HepG2 (cell line): ENCODE results near the gene NDE1. TPM values are rescaled to one million over a fixed set of nuclear protein-coding genes. Genes with fewer than 3 reads are reported as not detected.

Source experiments
- HIVEP1 ChIP-seq: sonication (generic); formaldehyde crosslinking; IDR thresholded peaks from 2 replicates; pipeline ENCODE4 v1.4.0; 2020; ENCODE audit warnings: mild to moderate bottlenecking, missing genetic modification reagents
- MBD4 ChIP-seq: IDR thresholded peaks from 2 replicates; pipeline ENCODE4 v1.6.1; 2012; ENCODE audit warnings: low read length, inconsistent platforms, borderline replicate concordance
- NPAS2 ChIP-seq: sonication (generic); formaldehyde crosslinking; IDR thresholded peaks from 2 replicates; pipeline ENCODE4 v1.8.0; 2022; ENCODE audit warnings: mild to moderate bottlenecking, missing genetic modification reagents, borderline replicate concordance
- ZBTB7B ChIP-seq: sonication (generic); formaldehyde crosslinking; IDR thresholded peaks from 2 replicates; pipeline ENCODE4 v1.4.0; 2020; ENCODE audit warnings: missing genetic modification reagents
- ZMYM4 ChIP-seq: sonication (generic); formaldehyde crosslinking; IDR thresholded peaks from 2 replicates; pipeline ENCODE4 v1.8.1; 2023; ENCODE audit warnings: mild to moderate bottlenecking, missing genetic modification reagents
- ZNF224 ChIP-seq: sonication (generic); formaldehyde crosslinking; IDR thresholded peaks from 2 replicates; pipeline ENCODE4 v1.5.0; 2020; ENCODE audit warnings: mild to moderate bottlenecking, missing genetic modification reagents
- ZNF326 ChIP-seq: sonication (generic); formaldehyde crosslinking; IDR thresholded peaks from 2 replicates; pipeline ENCODE4 v1.4.0; 2020; ENCODE audit warnings: missing genetic modification reagents, borderline replicate concordance
- ZNF33B ChIP-seq: sonication (generic); formaldehyde crosslinking; IDR thresholded peaks from 2 replicates; pipeline ENCODE4 v1.5.1; 2020; ENCODE audit warnings: mild to moderate bottlenecking, missing genetic modification reagents
- ZNF687 ChIP-seq: sonication (generic); formaldehyde crosslinking; IDR thresholded peaks from 2 replicates; pipeline ENCODE4 v1.5.1; 2020; ENCODE audit warnings: mild to moderate bottlenecking, missing genetic modification reagents, moderate library complexity
- polyA plus RNA-seq, 8 experiments: library from polyadenylated mRNA; depleted of rRNA in 3 of 8; stranded (reverse) in 7 of 8; unstranded in 1 of 8; fragments of >200 nt; fragmentation: Illumina TruSeq in 4 of 8; extraction: Trizol in 4 of 8; gene quantifications; 2 replicates each; pipeline versions ENCODE4 v1.2.1 to v1.2.3, GENCODE V29; 2011 to 2016; ENCODE audit warnings: low read depth in 4 of 8, missing spikeins in 1 of 8, mixed read lengths in 1 of 8; ENCODE audit not compliant: insufficient read depth in 1 of 8
- total RNA-seq, 5 experiments: library from RNA; depleted of rRNA; stranded (reverse); fragments of >200 nt; fragmentation: Illumina TruSeq; extraction: Trizol; gene quantifications; 2 replicates each; pipeline ENCODE4 v1.2.3, GENCODE V29; 2016; ENCODE audit warnings: low read depth in 1 of 5
- TF ChIP-seq, protein P1 (sequence below): sonication (generic); formaldehyde crosslinking; IDR thresholded peaks from 2 replicates; pipeline ENCODE4 v1.5.0; 2020; ENCODE audit warnings: mild to moderate bottlenecking, missing genetic modification reagents, borderline replicate concordance
- TF ChIP-seq, protein P2 (sequence below): sonication (generic); formaldehyde crosslinking; IDR thresholded peaks from 2 replicates; pipeline ENCODE4 v1.5.0; 2020; ENCODE audit warnings: mild to moderate bottlenecking, missing genetic modification reagents

NDE1 gene
- total and polyA plus RNA-seq, 2 of the 13 experiments (the other 11 are each of a cell fraction or from before 2014, with no cell fraction given), result 40.9 to 72.5 TPM

GRCh38 chr16:15608398-15609285 is 41.4 kb upstream of the NDE1 start (continued):
- TF ChIP-seq, protein P1, sequence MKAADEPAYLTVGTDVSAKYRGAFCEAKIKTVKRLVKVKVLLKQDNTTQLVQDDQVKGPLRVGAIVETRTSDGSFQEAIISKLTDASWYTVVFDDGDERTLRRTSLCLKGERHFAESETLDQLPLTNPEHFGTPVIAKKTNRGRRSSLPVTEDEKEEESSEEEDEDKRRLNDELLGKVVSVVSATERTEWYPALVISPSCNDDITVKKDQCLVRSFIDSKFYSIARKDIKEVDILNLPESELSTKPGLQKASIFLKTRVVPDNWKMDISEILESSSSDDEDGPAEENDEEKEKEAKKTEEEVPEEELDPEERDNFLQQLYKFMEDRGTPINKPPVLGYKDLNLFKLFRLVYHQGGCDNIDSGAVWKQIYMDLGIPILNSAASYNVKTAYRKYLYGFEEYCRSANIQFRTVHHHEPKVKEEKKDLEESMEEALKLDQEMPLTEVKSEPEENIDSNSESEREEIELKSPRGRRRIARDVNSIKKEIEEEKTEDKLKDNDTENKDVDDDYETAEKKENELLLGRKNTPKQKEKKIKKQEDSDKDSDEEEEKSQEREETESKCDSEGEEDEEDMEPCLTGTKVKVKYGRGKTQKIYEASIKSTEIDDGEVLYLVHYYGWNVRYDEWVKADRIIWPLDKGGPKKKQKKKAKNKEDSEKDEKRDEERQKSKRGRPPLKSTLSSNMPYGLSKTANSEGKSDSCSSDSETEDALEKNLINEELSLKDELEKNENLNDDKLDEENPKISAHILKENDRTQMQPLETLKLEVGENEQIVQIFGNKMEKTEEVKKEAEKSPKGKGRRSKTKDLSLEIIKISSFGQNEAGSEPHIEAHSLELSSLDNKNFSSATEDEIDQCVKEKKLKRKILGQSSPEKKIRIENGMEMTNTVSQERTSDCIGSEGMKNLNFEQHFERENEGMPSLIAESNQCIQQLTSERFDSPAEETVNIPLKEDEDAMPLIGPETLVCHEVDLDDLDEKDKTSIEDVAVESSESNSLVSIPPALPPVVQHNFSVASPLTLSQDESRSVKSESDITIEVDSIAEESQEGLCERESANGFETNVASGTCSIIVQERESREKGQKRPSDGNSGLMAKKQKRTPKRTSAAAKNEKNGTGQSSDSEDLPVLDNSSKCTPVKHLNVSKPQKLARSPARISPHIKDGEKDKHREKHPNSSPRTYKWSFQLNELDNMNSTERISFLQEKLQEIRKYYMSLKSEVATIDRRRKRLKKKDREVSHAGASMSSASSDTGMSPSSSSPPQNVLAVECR (CRISPR knock-in tag), result no peak; the same call in 1 of the 2 replicates
- TF ChIP-seq ZNF326 (CRISPR knock-in tag), result no peak
- TF ChIP-seq ZNF224, result no peak
- TF ChIP-seq HIVEP1 (CRISPR knock-in tag), result 0 out of 2 replicates have a peak, but pooled peaks have one; percentile 20
- peak; percentile 70; the same call in 1 of the 2 replicates for TF ChIP-seq MBD4
- TF ChIP-seq ZMYM4 (CRISPR knock-in tag), result peak; percentile 20; the same call in 1 of the 2 replicates
- TF ChIP-seq ZNF687 (CRISPR knock-in tag), result peak; percentile 62
- no peak for TF ChIP-seq ZNF33B (CRISPR knock-in tag)
- TF ChIP-seq, protein P2, sequence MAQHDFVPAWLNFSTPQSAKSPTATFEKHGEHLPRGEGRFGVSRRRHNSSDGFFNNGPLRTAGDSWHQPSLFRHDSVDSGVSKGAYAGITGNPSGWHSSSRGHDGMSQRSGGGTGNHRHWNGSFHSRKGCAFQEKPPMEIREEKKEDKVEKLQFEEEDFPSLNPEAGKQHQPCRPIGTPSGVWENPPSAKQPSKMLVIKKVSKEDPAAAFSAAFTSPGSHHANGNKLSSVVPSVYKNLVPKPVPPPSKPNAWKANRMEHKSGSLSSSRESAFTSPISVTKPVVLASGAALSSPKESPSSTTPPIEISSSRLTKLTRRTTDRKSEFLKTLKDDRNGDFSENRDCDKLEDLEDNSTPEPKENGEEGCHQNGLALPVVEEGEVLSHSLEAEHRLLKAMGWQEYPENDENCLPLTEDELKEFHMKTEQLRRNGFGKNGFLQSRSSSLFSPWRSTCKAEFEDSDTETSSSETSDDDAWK (CRISPR knock-in tag), result no peak
- TF ChIP-seq ZBTB7B (CRISPR knock-in tag), result no peak
- TF ChIP-seq NPAS2 (CRISPR knock-in tag), result no peak
